Activated CD8-positive, alpha-beta T cell treated with anti-CD3 and anti-CD28 coated beads for 36 hours (primary cell): ENCODE measurements around the gene TMEM252. TPM values are rescaled to one million over a fixed set of nuclear protein-coding genes. Genes with fewer than 3 reads are reported as not detected.

ENCODE experiments used
- ATAC-seq: fragments of 200-7000 bp; cut with Tn5 transposase; one replicate; pipeline ENCODE4 v1.10.0; 2021; ENCODE audit warnings: mild to moderate bottlenecking, moderate library complexity
- CTCF ChIA-PET: fragments of 350-600 bp; sonication (Branson Sonifier 250); formaldehyde crosslinking; loops from one replicate; lab custom pipeline; 2021; ENCODE audit warnings: antibody characterized with exemption; lab: Charles Lee
- POLR2A ChIA-PET: fragments of 350-600 bp; sonication (Branson Sonifier 250); formaldehyde crosslinking; loops from one replicate; lab custom pipeline; 2021; ENCODE audit warnings: antibody characterized with exemption; lab: Charles Lee
- DNase-seq: peaks from one replicate; pipeline ENCODE4 v3.0.0-alpha.2; 2020
- H3K27ac Mint-ChIP-seq: one replicate; pipeline ENCODE4 v1.8.0; 2021; ENCODE audit warnings: mild to moderate bottlenecking, mixed read lengths
- H3K27me3 Mint-ChIP-seq: one replicate; pipeline ENCODE4 v1.8.0; 2021; ENCODE audit warnings: mixed read lengths
- H3K36me3 Mint-ChIP-seq: one replicate; pipeline ENCODE4 v1.8.0; 2021; ENCODE audit warnings: low read depth, mixed read lengths
- H3K4me1 Mint-ChIP-seq: one replicate; pipeline ENCODE4 v1.8.0; 2021; ENCODE audit warnings: low read depth, mixed read lengths
- H3K4me3 Mint-ChIP-seq: one replicate; pipeline ENCODE4 v1.8.0; 2021; ENCODE audit warnings: mild to moderate bottlenecking, moderate library complexity, mixed read lengths
- H3K9me3 Mint-ChIP-seq: one replicate; pipeline ENCODE4 v1.8.0; 2021; ENCODE audit warnings: mixed read lengths
- intact Hi-C: fragments of 100-400 bp; cut with micrococcal nuclease; formaldehyde crosslinking; loops from one replicate; pipeline ENCODE4 v1.10.0; 2022
- total RNA-seq, 2 experiments: library from RNA; stranded (reverse); gene quantifications; one replicate each; pipeline ENCODE4 v1.2.3, GENCODE V29; 2021
- TF ChIP-seq, protein P1 (sequence below): fragments of 200-600 bp; IDR thresholded peaks from one replicate; pipeline ENCODE4 v1.8.0; 2022; ENCODE audit warnings: antibody characterized with exemption, mild to moderate bottlenecking

Gene TMEM252
- total RNA-seq, 2 experiments from 2014 or later: not detected

DNA sequence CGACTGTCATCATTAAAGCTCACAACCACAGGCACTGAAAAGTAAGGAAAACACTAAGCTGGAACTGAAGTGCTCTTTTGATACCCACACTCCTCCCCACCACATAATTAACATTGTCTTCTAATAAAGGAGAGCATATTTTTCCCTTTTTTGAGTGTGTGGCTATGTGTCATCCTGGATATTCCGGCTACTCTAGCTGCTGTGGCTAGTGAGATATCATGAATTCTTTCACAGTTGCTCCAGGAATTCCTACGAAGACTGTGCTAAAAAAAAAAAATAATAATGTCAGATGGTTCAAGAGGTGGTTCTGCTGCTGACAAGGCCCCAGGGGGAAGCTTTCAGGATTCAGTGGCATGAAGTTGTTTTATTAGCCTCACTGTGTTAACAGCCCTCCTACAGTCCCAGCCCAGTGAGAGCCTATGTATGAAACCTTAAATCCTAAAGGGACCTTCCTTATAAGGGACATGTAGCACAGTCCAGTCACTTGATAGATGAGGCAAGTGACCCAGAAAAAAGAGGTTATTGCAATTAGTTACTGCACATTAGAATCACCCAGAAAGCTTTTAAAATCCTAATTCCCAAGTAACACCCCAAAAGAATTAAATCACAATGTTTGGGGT lies 46.6 kb downstream of the TMEM252 start:
- Mint-ChIP-seq H3K4me3 (no peak overlapping the region), H3K4me1 (no peaks in the 10 kb centered on the region), H3K27ac (no peak overlapping the region), H3K27me3 (peaks cover 17% of the 10 kb centered on the region), H3K36me3 (no peaks in the 10 kb centered on the region), H3K9me3 (no peaks in the 10 kb centered on the region)
- ChIA-PET CTCF (interaction anchor here (1.8 to 2.3 kb wide), 2 partner anchors 14 to 74 kb away, joined by 5 to 7 read pairs; no protein-coding TSS in a partner anchor), POLR2A (no interaction called here)
- TF ChIP-seq, protein P1, sequence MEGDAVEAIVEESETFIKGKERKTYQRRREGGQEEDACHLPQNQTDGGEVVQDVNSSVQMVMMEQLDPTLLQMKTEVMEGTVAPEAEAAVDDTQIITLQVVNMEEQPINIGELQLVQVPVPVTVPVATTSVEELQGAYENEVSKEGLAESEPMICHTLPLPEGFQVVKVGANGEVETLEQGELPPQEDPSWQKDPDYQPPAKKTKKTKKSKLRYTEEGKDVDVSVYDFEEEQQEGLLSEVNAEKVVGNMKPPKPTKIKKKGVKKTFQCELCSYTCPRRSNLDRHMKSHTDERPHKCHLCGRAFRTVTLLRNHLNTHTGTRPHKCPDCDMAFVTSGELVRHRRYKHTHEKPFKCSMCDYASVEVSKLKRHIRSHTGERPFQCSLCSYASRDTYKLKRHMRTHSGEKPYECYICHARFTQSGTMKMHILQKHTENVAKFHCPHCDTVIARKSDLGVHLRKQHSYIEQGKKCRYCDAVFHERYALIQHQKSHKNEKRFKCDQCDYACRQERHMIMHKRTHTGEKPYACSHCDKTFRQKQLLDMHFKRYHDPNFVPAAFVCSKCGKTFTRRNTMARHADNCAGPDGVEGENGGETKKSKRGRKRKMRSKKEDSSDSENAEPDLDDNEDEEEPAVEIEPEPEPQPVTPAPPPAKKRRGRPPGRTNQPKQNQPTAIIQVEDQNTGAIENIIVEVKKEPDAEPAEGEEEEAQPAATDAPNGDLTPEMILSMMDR: no peak
- intact Hi-C loops: no loop called here
- no peak for DNase-seq
- ATAC-seq: no peak

DNA sequence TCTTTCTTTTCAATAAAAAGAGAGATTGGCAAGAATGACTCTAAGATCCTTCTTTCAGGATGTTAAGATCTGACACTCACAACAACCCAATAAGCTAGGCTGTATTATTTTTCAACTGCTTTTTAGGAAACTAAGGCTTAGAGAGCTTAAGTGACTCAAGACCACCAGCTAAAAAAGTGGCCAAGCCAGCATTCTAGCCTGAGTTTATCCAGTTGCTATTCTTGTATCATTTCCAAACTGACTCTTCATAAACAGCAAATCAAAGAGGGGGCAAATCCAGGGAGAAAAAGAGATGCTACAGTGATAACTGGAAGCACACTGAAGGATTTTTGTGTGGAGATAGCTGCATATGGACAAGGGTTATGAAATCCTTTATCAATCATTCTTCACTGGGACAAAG lies 47.1 kb downstream of the TMEM252 start:
- Mint-ChIP-seq H3K9me3 (no peaks in the 10 kb centered on the region), H3K27ac (no peak overlapping the region), H3K27me3 (peaks cover 17% of the 10 kb centered on the region), H3K4me3 (no peak overlapping the region), H3K4me1 (no peaks in the 10 kb centered on the region), H3K36me3 (no peaks in the 10 kb centered on the region)
- POLR2A ChIA-PET: no interaction called here
- DNase-seq (no peak), ATAC-seq (no peak)
- intact Hi-C loops: no loop called here
- CTCF ChIA-PET: interaction anchor here (1.8 to 2.3 kb wide), 2 partner anchors 14 to 75 kb away, joined by 5 to 7 read pairs; no protein-coding TSS in a partner anchor
- TF ChIP-seq, protein P1: no peak

DNA sequence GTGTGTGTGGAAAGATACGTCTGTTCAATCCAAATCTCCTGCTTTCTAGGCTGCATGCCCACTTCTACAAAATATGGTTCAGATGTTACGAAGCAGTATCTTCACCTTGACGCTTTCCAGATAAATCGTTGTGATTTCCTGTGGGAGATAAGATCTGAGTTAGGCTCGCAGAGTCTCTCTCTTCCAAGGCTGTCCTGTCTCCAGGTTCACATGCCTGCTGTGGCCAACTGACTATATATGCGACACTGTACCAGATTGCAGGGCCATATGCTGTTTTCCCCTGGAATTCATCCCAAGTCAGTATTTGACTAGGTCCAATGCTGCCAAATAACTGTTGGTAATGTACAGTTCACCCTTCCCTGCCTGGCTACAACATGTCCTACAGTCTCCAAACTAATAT lies 47.9 kb downstream of the TMEM252 start:
- ATAC-seq (no peak), DNase-seq (no peak)
- Mint-ChIP-seq H3K36me3 (no peaks in the 10 kb centered on the region), H3K4me3 (no peak overlapping the region), H3K9me3 (no peaks in the 10 kb centered on the region), H3K27me3 (peaks cover 17% of the 10 kb centered on the region), H3K4me1 (no peaks in the 10 kb centered on the region), H3K27ac (no peak overlapping the region)
- intact Hi-C loops: no loop called here
- TF ChIP-seq, protein P1: no peak
- ChIA-PET POLR2A (no interaction called here), CTCF (interaction anchor here (2.3 kb wide), 1 partner anchor 75 kb away, joined by 5 read pairs; no protein-coding TSS in a partner anchor)

DNA sequence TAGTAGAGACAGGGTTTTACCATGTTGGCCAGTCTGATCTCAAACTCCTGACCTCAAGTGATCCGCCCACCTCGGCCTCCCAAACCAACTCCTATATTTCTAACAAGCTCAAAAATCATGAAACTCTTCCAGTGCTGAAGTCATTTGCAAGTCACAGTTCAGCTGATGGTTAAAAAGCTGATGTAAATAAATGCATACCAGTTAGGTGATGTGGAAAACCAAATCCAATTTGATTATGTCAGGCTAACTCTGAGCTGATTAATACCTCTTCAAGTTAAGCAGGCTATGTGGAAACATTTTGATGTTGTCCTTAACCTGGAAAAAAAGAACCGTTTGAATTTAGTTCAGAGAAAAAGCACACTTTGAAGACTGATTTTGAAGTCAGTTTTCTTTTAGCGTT lies 51.0 kb downstream of the TMEM252 start:
- ATAC-seq (no peak), DNase-seq (no peak)
- no peak overlapping the region for H3K27ac Mint-ChIP-seq
- no peaks in the 10 kb centered on the region for H3K36me3 Mint-ChIP-seq
- peaks cover 5% of the 10 kb centered on the region for H3K9me3 Mint-ChIP-seq
- TF ChIP-seq, protein P1: no peak
- no peaks in the 10 kb centered on the region for H3K4me1 Mint-ChIP-seq
- ChIA-PET POLR2A (no interaction called here), CTCF (interaction anchor here (1.7 kb wide), 1 partner anchor 19 kb away, joined by 5 read pairs; no protein-coding TSS in a partner anchor)
- intact Hi-C loops: no loop called here
- peaks cover 13% of the 10 kb centered on the region for H3K27me3 Mint-ChIP-seq
- no peak overlapping the region for H3K4me3 Mint-ChIP-seq

DNA sequence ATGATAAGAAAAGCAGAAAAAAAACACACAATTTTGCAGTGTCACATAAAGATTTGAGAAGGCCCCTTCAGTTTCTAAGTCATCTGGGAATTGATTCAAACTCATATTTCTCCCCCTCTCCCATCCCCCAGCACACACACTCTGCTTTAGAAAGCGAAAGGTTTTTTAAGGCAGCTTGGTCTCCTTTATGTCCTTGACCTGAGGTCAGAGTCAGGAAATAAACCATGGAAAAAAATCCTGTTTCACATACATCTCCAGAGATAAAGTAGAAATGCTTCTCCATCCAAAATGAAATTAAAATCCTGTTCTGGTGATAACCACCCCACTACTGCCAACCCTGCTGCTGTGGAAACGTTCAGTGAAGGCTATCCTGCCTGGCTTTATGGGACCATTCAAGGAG lies 52.6 kb downstream of the TMEM252 start:
- POLR2A ChIA-PET: no interaction called here
- H3K27ac Mint-ChIP-seq: no peak overlapping the region

More for the DNA sequence above, 52.6 kb downstream of the TMEM252 start:
- ATAC-seq (no peak), DNase-seq (no peak)
- TF ChIP-seq, protein P1: no peak
- CTCF ChIA-PET: no interaction called here
- peaks cover 5% of the 10 kb centered on the region for H3K9me3 Mint-ChIP-seq
- no peaks in the 10 kb centered on the region for H3K4me1 Mint-ChIP-seq
- no peaks in the 10 kb centered on the region for H3K36me3 Mint-ChIP-seq
- no peak overlapping the region for H3K4me3 Mint-ChIP-seq
- intact Hi-C loops: no loop called here
- peaks cover 11% of the 10 kb centered on the region for H3K27me3 Mint-ChIP-seq
